GM10248 (cell line): ENCODE data around the gene SYF2.

Source experiments
- CTCF ChIA-PET: fragments of 300-600 bp; sonication (Branson Sonifier 250); formaldehyde crosslinking; extraction: SDS; loops from one replicate; lab custom pipeline; 2021; ENCODE audit warnings: antibody characterized with exemption; lab: Yijun Ruan, JAX
- POLR2A ChIA-PET: fragments of 350-650 bp; sonication (Branson Sonifier 250); formaldehyde crosslinking; extraction: SDS; loops from one replicate; lab custom pipeline; 2020; ENCODE audit warnings: antibody characterized with exemption; lab: Yijun Ruan, JAX
- DNase-seq: peaks from one replicate; pipeline ENCODE4 v3.0.0; 2012; ENCODE audit errors: extremely low spot score
- TF ChIP-seq, protein P1 (sequence below): IDR thresholded peaks from 2 replicates; pipeline ENCODE4 v1.5.1; 2012; ENCODE audit warnings: mild to moderate bottlenecking, low read depth; ENCODE audit errors: extremely low read depth, missing control alignments, control extremely low read depth

The SYF2 gene

DNA sequence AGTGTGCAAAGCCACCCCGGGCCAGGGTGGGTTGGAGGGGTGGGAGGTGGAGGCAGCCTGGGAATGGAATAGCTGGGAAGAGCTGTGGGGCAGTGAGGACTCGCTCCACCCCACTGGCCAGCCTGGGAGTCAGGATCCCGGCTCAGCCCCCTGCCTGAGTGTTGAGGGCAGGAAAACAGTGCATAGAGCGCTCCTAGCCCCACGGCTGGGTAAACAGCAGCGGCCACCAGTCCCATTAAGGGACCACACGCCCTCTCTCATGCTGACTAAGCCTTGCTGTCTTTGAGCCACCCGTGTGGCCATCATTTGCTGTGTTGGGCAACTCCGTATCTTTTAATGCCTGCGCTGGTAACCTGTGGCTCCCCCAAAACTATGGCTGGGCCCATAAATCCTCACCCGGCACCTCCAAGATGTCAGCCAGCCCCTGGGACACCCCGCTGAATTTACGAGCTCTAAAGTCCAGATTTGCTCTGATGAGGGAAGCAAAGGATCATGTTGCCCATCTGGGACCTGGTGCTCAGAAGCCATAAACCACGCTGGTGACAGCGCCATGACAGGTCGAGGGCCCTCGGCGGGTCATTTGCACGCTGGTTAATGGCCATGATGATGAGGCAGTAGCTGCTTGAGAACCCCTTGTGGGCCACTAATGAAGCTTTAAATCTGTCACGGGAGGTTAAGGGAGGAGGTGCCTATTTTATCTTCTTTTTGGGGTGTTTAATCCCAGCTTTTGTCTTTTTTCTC is 34.9 kb downstream of the SYF2 start:
- ChIA-PET POLR2A (no interaction called here), CTCF (interaction anchor here (1.2 to 1.9 kb wide), 3 partner anchors 8 to 120 kb away, joined by 4 to 9 read pairs (median 7); no protein-coding TSS in a partner anchor)
- TF ChIP-seq, protein P1, sequence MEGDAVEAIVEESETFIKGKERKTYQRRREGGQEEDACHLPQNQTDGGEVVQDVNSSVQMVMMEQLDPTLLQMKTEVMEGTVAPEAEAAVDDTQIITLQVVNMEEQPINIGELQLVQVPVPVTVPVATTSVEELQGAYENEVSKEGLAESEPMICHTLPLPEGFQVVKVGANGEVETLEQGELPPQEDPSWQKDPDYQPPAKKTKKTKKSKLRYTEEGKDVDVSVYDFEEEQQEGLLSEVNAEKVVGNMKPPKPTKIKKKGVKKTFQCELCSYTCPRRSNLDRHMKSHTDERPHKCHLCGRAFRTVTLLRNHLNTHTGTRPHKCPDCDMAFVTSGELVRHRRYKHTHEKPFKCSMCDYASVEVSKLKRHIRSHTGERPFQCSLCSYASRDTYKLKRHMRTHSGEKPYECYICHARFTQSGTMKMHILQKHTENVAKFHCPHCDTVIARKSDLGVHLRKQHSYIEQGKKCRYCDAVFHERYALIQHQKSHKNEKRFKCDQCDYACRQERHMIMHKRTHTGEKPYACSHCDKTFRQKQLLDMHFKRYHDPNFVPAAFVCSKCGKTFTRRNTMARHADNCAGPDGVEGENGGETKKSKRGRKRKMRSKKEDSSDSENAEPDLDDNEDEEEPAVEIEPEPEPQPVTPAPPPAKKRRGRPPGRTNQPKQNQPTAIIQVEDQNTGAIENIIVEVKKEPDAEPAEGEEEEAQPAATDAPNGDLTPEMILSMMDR = no peak
- no peak for DNase-seq

DNA sequence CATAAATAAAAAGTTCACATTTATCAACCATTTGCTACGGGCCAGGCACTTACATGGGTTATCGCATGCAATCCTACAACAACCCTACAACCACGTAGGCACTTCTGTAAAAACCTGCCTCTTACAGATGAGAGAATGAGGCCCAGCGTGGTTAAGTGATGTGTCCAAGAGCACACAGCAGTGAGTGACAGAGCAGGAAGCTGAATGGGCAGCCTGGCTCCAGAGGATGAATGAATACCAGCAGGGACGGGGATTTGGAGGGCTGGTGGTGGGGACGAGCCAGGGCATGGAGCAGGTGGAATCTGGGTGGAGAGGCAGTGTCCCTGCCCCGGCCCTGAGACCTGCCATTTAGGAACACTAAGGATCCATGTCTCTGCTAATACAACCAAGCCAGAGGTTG is 35.5 kb downstream of the SYF2 start:
- ChIA-PET CTCF (interaction anchor here (1.2 to 1.9 kb wide), 3 partner anchors 8 to 119 kb away, joined by 4 to 9 read pairs (median 7); no protein-coding TSS in a partner anchor), POLR2A (no interaction called here)

DNA sequence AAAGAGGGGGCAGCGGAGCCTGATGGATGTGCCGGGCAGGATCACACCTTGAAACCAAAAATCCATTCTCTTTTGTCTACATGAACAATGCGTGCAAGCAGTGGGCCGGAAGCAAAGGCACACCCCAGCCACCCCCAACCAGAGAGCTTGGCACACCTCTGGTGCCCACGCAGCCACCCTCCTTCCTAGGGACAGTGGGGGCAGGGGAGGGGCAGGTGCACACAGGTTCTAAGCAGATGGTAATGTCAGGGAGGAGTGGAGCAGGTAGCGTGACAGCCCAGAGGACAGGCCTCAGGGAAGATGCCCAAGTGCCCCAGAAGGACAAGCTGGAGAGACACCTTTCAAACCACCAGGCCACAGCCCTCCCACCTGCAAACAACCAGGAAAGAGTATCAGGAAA is 36.5 kb downstream of the SYF2 start:
- DNase-seq = no peak
- ChIA-PET CTCF (interaction anchor here (1.9 to 4.0 kb wide), 2 partner anchors 9 kb away, joined by 7 to 25 read pairs; no protein-coding TSS in a partner anchor), POLR2A (no interaction called here)
- TF ChIP-seq, protein P1 = no peak

More for the DNA sequence above, 35.5 kb downstream of the SYF2 start:
- TF ChIP-seq, protein P1 = no peak
- no peak for DNase-seq

DNA sequence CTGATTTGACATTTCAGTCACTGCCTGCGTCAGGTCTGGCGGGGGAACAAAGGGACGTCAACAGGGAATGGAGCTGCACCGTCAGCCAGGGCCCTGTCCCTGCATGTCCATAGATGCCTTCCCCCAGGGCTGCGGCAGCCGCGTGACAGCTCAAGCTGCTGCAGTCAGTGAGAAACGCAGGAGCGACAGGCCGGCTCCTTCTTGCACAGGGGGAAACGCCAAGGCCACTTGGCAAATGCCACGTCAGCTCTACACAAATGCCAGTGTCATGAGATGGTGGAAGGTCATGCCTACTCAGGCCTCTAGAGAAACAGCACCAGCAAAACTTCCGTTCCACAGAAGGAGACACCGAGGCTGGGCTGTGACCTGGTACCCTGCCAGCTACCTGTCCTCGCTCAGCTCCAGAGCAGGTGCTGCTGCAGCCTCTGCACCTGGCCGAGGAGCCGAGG is 37.7 kb downstream of the SYF2 start:
- TF ChIP-seq, protein P1 = no peak
- CTCF ChIA-PET = interaction anchor here (4.0 kb wide), 1 partner anchor 10 kb away, joined by 25 read pairs; no protein-coding TSS in a partner anchor
- POLR2A ChIA-PET = no interaction called here

DNA sequence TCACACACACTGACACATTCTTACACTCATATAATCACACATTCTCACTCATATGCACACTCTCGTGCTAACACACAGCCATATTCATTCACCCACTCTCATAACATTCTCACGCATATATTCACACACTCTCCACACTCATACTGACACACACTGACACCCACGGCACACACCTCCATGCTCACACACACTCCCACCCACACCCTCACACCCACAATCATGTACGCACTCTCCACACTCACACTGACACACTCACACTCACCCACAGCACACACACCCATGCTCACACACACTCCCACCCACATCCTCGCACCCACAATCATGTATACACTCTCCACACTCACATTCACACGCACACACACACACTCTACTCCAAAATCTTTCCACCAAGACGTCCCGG is 38.2 kb downstream of the SYF2 start:
- ChIA-PET CTCF (interaction anchor here (4.0 kb wide), 1 partner anchor 11 kb away, joined by 25 read pairs; no protein-coding TSS in a partner anchor), POLR2A (no interaction called here)

More for the DNA sequence above, 37.7 kb downstream of the SYF2 start:
- DNase-seq = no peak

DNA sequence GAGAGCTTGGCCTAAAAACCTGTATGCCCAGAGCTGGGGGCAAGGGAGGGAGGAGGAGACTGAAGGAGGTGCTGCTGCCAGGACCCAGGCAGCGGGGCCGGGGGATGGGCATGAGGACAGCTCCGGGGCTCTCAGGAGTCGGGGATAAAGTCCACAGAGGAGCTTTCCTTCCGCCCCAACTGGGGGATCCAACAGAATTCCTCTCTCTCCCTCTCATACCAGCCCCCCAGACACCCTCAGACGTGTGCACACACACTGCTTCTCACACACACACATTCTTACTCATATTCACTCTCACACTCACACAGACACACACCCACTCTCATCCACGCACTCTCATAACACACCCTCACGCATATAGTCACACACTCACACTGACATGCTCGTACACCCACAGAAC is 39.1 kb downstream of the SYF2 start:
- no peak for DNase-seq
- TF ChIP-seq, protein P1 = no peak
- POLR2A ChIA-PET = no interaction called here
- CTCF ChIA-PET = interaction anchor here (4.0 kb wide), 1 partner anchor 12 kb away, joined by 25 read pairs; no protein-coding TSS in a partner anchor

More for the DNA sequence above, 38.2 kb downstream of the SYF2 start:
- DNase-seq = no peak
- TF ChIP-seq, protein P1 = no peak
